B cell (primary cell): ENCODE measurements around the gene IGSF3.

Experiments used
- EZH2 ChIP-seq: IDR thresholded peaks from 2 replicates; pipeline ENCODE4 v1.6.1; 2012; ENCODE audit warnings: borderline replicate concordance, low read depth, mild to moderate bottlenecking, moderate library complexity, low read length; ENCODE audit not compliant: insufficient read depth, poor library complexity, severe bottlenecking
- TF ChIP-seq, protein P1 (sequence below): fragments of 200-600 bp; IDR thresholded peaks from one replicate; pipeline ENCODE4 v1.8.0; 2022; ENCODE audit warnings: antibody characterized with exemption, mild to moderate bottlenecking

DNA sequence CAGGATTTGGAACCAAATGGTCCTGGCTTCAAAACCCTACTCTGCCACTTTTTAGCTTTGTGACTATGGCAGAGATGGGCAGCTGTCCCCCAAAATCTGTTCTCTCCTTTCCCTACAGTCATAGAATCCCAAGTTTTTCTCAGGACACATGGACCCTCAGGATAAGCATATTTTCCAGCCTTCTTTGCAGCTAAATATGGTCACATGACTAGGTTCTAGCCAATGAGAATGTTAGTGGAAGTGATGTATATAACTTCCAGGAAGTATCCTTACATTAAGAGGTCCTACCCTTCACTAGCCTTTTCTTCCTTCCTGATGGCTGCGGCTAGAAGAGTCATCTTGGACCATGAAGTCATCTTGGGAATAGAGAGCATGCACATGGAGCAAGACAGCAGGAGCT lies 5.9 kb downstream of the IGSF3 start:
- TF ChIP-seq, protein P1, sequence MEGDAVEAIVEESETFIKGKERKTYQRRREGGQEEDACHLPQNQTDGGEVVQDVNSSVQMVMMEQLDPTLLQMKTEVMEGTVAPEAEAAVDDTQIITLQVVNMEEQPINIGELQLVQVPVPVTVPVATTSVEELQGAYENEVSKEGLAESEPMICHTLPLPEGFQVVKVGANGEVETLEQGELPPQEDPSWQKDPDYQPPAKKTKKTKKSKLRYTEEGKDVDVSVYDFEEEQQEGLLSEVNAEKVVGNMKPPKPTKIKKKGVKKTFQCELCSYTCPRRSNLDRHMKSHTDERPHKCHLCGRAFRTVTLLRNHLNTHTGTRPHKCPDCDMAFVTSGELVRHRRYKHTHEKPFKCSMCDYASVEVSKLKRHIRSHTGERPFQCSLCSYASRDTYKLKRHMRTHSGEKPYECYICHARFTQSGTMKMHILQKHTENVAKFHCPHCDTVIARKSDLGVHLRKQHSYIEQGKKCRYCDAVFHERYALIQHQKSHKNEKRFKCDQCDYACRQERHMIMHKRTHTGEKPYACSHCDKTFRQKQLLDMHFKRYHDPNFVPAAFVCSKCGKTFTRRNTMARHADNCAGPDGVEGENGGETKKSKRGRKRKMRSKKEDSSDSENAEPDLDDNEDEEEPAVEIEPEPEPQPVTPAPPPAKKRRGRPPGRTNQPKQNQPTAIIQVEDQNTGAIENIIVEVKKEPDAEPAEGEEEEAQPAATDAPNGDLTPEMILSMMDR = no peak
- TF ChIP-seq EZH2 = no peak
